Activated CD8-positive, alpha-beta memory T cell treated with anti-CD3 and anti-CD28 coated beads, Interleukin-2, amount 50 U/mL, for 1 hour (primary cell): Measurements from ENCODE around the gene NAT8L.
"Not testable (repeated sequence)": the region's sequence is repeated elsewhere in the genome, so short reads cannot be mapped to it uniquely, and the experiment has no call there.

ENCODE experiments used
- DNase-seq: peaks from one replicate; pipeline ENCODE4 v3.0.0-alpha.2; 2020; ENCODE audit errors: extremely low read depth

Gene NAT8L, protein sequence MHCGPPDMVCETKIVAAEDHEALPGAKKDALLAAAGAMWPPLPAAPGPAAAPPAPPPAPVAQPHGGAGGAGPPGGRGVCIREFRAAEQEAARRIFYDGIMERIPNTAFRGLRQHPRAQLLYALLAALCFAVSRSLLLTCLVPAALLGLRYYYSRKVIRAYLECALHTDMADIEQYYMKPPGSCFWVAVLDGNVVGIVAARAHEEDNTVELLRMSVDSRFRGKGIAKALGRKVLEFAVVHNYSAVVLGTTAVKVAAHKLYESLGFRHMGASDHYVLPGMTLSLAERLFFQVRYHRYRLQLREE

DNA sequence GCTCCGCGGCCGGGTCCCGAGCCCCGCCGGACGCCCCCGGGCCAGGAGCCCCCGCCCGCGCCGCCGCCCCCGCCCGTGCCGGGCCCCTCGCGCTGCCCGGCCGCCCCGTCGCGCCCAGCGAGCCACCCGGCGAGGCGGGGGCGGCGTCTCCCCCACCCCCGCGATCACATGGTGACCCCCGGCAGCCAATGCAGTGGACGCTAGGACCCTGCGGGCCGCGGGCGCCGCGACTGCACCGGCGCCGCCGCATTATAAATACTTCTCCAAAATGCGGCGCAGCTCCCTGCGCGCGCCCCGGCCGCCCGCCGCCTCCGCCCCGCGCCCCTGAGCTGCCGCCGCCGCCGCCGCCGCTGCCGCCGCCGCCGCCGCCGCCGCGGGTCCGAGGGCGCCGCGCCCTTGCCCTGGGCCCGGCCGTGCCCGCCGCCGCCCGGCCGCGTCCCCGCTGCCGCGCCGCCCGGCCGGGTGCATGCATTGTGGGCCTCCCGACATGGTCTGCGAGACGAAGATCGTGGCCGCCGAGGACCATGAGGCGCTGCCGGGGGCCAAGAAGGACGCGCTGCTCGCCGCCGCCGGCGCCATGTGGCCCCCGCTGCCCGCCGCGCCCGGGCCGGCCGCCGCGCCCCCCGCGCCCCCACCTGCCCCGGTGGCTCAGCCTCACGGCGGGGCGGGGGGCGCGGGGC, at the start of gene NAT8L:
Gene NAT8L, plus strand, starts transcription at position 282 of the 680 bp plus-strand sequence. Its CDS starts 185 bp downstream, at position 467.
- DNase-seq = no peak

DNA sequence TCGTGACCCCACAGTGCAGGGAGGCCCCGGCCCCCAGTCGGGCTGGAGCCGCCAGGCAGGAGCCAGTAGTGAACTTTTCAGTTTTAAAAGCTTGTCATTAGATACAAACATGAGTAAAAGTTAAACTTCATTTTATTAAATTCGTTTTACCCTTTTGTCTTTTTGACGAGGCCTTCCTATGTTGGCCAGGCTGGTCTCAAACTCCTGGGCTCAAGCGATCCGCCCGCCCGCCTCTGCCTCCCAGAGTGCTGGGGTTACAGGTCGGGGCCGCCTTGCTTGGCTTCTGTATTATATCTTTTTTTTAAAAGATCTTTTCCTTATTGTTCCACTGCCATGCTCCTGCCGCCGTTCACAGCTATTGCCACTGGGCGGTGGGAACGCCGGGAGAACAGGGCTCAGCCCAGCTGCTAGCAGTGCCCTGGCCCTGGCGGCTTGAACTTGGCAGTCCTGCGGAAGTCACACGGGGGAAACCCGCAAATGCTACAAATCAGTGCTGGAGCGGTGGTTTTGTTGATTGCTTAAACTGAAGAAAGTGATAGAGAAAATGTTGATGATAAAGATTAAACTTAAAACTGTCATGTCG, 49.4 kb upstream of the NAT8L start:
- no peak for DNase-seq

DNA sequence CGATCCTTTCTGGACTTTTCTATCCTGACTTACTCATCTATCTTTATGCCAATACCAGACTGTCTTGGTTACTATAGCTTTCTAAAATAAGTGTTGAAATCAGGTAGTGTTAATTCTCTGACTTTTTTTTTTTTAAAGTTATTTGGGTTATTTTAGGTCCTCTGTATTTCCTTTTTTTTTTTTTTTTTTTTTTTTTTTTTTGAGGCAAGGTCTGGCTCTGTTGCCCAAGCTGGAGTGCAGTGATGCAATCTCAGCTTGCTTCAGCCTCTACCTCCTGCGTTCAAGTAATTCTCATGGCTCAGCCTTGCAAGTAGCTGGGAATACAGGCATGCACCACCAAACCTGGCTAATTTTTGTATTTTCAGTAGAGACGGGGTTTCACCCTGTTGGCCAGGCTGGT, 47.5 kb upstream of the NAT8L start:
- DNase-seq = no peak

DNA sequence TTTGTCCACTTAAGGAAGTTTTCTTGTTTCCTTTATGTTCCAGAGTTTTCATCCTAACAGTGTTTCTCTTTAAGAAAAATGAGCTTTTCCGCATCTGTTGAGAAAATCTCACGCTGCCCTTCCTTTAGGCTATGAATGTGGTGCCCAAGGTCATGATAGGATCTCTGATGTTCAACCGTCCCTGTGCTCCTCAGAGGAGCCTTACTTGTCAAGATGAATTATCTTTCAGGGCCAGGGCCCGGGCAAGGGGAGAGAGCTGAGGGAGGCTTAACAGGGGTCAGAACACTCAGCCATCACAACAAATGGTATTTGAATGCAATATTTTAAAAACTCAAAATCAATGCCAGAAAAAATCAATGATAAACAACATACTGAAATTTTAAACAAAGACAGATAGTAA, 44.1 kb upstream of the NAT8L start:
- DNase-seq = no peak

DNA sequence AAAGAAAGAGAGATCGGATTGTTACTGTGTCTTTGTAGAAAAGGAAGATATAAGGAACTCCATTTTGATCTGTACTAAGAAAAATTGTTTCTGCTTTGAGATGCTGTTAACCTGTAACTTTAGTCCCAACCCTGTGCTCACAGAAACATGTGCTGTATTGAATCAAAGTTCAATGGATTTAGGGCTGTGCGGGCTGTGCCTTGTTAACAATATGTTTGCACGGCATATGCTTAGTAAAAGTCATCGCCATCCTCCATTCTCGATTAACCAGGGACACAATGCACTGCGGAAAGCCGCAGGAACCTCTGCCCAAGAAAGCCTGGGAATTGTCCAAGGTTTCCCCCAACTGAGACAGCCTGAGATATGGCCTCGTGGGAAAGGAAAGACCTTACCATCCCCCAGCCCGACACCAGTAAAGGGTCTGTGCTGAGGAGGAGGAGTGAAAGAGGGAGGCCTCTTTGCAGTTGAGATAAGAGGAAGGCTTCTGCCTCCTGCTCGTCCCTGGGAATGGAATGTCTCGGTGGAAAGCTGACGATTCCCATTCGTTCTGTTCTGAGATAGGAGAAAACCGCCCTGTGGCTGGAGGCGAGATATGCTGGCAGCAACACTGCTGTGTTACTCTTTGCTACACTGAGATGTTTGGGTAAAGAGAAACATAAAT, 37.6 kb upstream of the NAT8L start:
- not testable (repeated sequence) for DNase-seq

DNA sequence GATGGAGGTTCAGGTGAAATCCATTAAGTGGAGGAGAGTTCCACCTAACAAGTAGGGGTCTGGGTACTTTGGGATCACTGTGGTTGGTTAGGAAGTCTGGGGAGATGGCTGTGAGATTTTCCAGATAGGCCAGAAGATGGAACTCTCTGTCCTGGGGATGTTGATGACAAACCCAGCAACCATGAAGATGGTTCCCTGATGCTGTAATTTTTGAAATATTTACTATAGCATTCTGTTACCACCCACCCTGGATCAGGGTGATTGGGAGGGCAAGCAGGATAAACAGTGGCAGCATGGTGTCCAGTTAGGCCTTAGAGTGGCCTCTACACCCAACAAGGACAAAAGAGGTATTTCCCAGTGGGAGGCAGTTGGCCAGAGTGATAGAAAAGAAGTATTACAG, 34.4 kb upstream of the NAT8L start:
- DNase-seq = no peak

DNA sequence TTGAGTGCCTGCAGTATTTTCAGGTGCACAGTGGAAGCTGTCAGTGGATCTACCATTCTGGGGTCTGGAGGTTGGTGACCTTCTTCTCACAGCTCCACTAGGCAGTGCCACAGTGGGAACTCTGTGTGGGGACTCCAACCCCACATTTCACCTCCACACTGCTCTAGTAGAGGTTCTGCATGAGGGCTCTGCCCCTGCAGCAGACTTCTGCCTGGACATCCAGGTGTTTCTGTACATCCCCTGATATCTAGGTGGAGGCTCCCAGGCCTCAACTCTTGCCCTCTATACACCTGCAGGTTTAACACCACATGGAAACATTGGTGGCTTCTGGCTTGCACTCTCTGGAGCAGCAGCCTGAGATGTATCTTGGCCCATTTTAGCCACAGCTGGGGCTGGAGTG, 33.3 kb upstream of the NAT8L start:
- no peak for DNase-seq

DNA sequence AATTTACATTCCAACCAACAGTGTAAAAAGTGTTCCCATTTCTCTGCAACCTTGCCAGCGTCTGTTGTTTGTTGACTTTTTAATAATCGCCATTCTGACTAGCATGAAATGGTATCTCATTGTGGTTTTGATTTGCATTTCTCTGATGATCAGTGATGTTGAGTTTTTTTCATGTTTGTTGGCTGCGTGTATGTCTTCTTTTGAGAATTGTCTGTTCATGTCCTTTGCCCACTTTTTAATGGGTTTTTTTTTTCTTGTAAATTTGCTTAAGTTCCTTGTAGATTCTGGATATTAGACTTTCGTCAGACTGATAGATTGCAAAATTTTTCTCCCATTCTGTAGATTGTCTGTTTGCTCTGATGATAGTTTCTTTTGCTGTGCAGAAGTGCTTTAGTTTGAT, 32.0 kb upstream of the NAT8L start:
- not testable (repeated sequence) for DNase-seq

DNA sequence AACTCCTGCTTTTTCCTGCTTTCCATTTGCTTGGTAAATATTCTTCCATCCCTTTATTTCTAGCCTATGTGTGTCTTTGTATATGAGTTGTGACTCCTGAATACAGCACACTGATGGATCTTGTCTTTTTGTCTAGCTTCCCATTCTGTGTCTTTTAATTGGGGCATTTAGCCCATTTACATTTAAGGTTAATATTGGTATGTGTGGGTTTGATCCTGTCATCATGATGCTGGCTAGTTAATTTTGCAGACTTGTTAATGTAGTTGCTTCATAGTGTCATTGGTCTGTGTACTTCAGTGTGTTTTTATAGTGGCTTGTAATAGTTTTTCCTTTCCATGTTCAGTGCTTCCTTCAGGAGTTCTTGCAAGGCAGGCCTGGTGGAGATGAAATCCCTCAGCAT, 28.0 kb upstream of the NAT8L start:
- not testable (repeated sequence) for DNase-seq

DNA sequence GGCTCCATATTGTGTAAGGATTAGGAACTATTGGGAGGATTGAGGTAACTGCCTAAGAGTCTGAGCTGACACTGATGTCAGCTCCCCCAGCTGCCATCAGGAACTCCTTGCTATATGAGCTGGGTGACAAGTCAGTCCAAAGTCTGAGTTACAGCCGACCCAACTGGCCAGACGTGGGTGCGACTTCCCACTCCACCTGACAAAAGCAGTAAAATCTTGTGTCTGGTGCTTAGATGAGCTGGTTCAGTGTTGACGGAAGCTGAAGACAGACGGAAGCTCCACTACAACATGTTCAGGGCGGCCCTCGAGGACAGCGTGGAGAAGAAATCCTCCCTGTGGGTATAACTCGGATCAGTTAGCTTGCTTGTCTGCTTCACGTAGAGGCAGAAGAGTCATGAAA, 22.8 kb upstream of the NAT8L start:
- DNase-seq = no peak

DNA sequence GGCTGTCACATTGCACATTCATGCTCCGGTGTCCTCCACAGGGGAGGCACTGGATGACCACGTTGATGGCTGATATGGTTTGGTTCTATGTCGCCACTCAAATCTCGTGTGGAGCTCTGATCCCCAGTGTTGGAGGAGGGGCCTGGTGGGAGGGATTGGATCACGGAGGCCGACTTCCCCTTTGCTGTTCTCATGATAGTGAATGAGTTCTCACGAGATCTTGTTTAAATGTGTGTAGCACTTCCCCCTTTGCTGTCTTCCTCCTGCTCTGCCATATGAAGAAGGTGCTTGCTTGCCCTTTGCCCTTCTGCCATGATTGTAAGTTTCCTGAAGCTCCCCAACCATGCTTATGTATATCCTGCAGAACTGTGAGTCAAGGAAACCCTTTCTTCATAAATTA, 22.3 kb upstream of the NAT8L start:
- no peak for DNase-seq

DNA sequence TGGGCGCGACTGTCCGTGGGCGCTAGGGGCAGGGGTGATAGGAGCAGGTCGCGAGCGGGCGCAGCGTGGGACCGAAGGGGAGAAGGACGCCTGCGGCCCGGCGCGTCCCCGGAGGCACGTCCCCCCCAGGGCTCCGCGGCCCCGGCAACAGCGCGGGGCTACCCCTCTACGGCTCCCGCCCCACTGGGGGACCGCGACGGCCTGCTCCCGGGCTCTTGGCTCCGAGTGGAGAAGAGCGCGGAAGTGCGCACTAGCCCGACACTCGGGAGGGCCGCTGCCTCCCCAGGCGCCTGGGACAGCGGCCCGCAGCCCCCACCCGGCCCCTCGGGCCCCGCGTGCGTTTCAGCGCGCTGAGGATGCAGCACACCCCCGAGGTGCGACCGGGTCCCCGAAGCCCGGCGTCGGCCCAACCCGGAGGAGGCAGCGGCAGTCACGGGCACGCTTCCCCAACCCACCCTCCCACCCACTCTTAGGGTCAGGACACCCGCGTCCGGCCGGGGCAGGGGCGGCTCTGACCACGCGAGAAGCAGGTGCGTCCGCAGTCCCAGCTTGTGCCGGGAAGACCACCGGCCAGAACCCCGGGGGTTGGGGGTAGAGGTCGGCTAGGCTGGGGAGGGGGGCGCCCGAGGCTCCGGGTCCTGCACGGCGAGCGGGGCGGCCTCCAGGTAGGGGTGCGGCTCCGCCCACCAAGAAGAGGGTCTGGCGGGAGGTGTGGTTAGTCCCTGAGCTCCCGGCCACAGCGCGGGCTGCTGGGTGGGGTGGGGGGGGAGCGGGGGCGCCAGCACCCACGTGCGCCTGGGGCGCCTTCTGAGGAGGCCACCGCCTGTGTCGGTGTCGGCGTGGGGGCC, 18.5 kb upstream of the NAT8L start:
- no peak for DNase-seq

DNA sequence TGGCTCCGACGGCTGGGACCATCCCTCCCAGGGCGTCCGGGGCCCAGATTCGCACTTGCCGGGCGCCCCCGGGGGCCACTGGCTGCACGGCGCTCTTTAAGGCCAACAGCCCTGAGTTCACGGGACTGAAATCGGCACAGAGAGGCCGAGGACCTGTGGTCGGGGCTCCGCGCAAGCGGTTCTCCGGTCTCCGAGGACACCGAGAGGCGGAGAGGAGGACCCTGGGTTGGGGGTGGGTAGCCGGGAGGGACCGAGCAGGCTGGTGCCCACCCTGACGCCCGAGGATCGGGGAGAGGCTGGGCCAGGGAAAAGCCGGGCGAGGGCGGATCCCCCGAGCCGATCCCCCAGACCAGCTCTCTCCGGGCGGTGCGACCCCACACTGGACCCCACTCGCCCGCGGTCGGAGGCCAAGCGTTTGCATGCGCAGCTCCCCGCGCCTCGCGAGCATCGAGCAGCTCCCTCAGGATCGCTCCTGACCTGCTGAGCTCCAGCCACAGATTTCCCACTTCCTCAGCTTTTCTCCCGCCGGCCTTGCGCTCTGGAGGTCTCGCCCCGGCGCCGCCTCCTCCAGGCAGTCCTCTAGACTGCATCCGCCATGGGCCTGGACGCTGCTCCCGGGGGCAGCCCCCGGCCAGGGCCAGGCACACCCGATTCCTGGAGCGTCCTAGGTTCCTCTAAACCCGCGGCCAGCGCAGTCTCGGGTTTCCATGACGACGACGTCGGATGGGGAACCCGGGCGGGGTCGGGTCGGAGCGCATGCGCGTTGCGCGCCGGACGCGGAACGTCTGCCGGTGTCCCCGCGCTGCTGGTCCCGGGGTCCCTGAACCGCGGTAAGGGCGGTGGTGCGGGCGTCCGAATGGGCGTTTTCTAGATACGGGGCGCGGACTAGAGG, 17.6 kb upstream of the NAT8L start:
- DNase-seq = peak; percentile 29

DNA sequence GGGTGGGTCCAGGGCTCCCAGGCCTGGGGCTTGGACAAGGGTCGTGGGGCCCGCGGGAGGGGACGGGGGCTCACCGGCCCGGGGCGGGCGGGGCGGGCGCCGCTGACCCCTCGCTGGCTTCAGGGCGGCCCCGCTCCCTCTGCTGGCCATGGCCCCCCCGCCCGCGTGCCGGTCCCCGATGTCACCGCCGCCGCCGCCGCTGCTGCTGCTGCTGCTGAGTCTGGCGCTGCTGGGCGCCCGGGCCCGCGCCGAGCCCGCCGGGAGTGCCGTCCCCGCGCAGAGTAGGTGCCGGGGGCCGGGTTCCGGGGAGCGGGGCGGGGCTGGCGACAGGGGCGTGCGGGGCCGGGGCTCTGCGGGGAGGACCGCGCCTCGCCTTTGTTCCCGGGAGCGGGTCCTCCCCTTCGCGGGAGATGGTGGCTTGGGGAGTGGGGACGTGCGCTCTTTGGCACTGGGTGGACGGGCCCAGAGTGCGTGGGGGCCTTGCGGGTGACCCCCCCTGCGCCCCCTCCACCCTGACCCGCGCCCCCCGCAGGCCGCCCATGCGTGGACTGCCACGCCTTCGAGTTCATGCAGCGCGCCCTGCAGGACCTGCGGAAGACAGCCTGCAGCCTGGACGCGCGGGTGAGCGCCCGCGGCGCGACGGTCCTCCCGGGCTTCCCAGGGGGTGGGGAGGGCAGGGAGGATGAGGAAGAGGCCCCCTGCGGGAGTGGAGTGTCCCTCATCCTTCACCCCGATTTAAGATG, 16.8 kb upstream of the NAT8L start:
- no peak for DNase-seq

DNA sequence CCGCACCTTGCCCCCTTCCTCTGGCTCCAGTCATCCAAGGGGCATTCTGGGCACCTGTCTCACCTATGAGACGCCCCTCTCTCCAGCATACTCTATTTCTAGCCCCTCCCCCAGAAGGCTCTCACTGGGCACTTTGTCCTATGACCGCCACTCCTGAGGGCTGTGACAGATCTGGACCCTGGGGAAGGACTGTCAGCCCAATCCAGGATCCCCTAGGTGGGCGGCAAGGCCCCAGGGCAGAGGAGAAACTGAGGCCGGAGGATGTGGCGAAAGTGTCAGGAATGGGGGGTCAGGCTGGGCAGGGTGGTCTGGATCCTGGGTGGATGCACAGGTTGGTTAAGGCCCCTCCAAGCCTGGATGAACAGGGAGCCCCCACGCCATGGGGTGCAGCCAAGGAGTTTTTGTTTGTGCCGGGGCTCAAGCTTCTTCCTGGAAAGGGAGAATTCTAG, 16.2 kb upstream of the NAT8L start:
- no peak for DNase-seq

DNA sequence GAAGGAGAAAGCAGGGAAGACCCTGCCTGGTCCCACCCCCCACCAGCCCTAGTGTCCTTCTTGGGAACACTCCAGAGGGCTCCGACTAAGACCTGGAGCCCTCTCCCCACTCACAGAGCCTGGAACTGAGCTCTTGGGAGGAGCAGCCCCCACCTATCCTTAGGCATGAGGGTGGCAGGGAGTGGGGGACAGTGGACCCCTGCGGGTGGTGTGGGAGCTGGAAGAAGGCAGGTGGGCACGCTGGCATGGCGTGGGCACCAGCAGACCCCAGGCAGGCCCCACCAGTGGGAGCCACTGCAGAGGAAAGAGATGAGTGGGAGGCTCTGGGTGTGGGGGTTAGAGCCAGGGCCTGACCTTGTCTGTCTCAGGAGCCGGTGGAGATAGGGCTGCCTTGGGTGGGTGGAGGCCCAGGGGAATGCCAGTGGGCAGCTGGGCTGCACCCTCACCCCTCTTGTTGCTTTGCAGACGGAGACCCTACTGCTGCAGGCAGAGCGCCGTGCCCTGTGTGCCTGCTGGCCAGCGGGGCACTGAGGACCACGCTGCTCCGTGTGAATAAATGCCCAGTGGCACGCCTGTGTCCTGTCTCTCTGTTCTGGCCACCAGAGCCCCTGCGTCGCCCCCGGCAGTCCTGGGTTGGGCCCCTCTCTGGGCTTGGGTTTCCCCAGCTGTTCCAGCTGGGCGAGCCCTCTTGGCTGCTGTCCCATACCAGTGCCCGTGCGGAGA, 15.6 kb upstream of the NAT8L start:
- DNase-seq = no peak

DNA sequence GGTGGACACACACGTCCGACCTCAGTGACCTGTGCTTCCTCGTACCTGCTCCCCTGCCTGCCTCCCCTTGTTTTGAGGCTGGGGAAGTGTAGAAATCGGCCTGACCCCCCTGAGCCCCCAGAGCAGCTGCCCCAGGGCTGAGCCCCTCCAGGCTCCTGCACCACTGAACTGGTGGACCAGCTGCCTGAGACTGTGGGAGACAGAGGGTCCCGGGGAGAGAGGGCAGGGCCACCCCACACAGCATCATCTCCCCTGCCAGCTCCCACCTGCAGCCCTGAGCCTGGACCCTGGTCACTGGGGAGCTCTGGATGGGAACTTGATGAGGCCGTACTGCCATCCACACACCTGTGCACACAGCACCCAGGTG, 15.0 kb upstream of the NAT8L start:
- no peak for DNase-seq

DNA sequence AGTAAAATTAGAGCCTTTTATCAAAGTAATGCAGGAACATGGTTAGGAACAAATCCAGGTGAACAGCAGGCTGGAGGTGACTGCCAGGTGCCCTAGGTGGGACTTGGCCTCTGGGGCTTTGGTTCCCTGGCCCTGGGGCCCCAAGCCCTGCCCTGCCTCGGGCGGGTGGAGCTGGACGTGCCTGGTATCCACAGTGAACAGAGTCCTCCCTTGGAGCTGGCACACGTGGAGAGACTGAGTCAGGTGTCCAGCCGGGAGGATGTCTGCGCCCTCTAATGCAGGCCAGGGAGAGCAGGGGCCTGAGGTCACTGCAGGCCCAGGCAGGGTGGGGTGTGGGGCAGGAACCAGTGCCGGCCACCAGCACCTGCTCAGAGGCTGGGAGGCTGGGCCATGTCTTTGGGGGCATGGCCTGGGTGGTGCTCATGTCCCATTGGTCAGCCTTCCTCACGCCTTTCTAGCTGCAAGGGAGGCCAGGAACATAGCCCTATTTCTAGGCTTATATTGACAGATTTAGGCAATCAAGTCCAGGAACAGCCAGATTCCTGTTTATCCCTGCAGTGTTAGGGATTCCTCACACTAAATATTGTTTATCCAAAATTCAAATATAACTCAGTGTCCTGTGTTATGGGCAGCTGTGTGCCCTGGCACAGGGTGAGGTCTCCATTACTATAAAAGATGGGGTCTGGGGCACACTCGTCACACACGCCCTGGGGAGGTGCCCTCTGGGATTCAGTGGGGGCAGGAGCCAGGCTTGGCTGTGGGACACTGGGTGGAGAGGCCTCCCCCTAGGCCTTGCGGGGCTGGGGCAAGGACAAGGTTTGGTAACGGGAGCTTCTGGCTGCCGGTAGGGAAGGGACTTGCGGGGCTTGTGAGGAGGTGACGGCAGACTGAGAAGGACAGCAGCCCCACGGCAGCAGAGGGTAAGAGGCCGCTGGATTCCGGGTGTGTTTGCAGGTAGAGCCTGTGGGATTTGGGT, 14.3 kb upstream of the NAT8L start:
- no peak for DNase-seq
